NCI-H2196 treated with DMSO at 0.1 percent for 48 hours (cell line): Measurements from ENCODE around the gene GGA1.
"Not testable (repeated sequence)": the region's sequence is repeated elsewhere in the genome, so short reads cannot be mapped to it uniquely, and the experiment has no call there.

Experiments
- DNase-seq: peaks from one replicate; lab custom pipeline; 2025; ENCODE audit not compliant: unreplicated experiment; lab: John Stamatoyannopoulos, UW

Gene GGA1

GRCh38 chr22:37647928-37648327 lies 39.3 kb downstream of the GGA1 start:
- no peak for DNase-seq

DNA sequence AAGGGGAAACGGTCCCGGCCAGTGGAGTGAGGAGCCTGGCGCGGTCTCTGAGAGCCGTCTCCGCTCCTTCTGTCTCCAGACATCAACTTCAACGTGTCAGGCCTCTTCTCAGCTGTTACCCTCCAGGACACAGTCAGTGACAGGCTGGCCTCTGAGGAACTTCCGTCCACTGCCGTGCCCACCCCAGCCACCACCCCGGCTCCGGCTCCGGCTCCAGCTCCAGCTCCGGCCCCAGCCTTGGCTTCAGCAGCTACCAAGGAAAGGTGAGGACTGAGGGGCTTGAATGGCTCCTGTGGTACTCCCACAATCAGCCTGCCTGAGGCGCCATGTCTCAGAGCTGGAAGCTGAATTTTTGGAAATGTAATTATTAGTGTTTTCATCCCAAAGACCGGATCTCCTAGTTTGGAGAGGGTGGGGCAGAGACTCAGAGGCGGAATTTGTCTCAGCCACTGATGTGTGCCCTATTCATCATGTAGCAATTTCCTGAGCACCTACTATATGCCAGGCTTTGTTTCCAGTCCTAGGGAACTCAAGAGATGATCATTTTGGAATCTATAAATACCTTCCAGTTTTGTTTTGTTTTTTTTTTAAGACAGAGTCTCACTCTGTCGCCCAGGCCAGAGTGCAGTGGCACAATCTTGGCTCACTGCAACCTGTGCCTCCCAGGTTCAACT lies 42.0 kb downstream of the GGA1 start:
- no peak for DNase-seq

DNA sequence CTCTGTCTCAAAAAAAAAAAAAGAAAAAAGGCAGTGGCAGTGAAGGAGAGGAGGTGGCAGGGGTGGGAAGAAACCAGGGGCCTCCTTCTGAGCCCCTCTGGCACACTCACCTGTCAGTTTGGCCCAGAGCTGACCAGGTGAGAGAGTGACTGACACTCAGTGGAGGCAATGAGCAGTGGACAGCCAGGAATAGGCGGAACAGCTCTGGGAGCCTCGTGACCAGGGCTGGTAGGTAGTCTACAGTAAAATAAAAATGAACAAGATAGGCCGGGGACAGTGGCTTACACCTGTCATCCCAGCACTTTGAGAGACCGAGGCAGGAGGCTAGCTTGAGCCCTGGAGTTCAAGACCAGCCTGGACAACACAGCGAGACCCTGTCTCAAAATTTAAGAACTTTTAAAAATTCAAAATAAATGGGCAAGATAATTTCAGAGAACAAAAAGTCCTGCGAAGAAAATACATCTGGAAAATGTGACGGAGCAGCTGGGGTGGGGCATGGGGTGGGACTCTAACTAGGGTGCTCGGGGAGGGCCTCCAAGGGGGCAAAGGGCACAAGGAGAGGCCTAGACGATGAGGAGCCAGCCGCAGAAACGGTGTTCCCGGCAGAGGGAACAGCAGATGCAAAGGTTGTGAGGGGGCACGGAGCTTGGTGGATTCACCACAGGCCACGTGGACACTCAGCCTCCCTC lies 46.1 kb downstream of the GGA1 start:
- no peak for DNase-seq

DNA sequence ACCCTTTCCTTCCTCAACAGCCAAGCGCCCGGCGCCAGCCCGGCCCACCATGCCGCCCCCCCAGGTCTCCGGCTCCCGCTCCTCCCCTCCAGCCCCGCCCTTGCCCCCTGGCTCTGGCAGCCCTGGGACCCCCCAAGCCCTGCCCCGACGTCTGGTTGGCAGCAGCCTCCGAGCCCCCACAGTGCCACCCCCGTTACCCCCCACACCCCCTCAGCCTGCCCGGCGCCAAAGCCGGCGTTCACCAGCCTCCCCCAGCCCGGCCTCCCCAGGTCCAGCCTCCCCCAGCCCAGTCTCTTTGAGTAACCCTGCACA lies 46.6 kb downstream of the GGA1 start:
- no peak for DNase-seq

- DNase-seq: not testable (repeated sequence)
Measured at GRCh38 chr22:37656583-37656982, 47.9 kb downstream of the GGA1 start.

DNA sequence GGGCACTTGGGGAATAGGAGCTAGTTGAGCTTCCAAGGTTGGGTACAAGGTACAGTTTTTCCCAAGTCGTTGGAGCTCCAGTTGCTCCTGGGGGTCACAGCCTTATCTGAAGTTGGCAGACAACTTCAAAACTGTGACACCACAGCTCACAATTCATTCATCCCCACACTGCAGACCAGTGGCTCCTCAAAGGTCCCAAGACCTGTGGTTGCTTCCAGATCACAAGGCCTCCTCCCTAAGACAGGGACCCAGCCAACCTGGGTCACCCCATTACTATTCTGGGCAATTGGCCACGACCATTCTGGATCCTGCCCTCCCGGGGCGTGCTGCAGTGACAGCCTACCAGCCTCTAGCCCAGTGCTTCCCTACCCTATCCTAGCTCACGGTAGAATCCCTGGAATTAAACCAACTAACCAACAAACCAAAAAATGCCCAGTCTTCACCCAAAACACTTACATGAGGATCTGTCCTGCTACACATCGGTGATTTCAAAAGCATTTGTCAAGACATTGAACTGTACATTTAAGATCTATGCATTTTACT lies 49.0 kb downstream of the GGA1 start:
- no peak for DNase-seq

GRCh38 chr22:37658133-37659065 lies 49.8 kb downstream of the GGA1 start, which contains the start of gene PDXP:
TSS of gene PDXP (plus strand) at chr22:37658723. CDS start at chr22:37658783, 60 bp downstream.
- peak; percentile 95 for DNase-seq

DNA sequence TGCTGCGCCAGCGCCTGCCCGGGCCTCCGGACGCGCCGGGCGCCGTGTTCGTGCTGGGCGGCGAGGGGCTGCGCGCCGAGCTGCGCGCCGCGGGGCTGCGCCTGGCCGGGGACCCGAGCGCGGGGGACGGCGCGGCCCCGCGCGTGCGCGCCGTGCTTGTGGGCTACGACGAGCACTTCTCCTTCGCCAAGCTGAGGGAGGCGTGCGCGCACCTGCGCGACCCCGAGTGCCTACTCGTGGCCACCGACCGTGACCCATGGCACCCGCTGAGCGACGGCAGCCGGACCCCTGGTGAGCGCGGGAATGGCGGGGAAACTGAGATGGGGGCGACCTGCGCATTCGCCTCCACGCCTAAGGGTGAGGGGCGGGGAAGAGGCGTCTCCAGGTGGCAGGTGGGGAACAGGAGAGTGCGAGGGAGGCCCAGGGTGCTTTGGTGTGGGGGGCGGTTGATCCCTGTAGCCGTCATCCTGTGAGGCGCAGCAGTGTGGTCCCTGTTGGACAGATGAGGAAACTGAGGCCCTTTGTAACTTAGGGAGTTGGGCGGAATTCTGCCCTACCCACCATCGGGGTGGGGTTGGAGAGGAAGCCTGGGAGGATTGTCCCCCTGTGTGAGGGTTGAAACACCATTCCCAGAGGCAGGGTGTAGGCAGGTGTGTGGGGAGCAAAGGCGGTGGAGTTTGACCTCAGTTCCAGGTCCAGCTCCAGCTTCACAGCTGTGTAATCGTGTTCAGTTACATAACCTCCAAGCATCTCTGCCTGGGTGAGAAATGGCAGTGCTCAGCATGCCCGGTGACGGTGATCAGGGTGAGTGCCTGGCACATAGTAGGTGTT lies 50.6 kb downstream of the GGA1 start:
- no peak for DNase-seq

GRCh38 chr22:37659897-37660708 lies 51.5 kb downstream of the GGA1 start:
- no peak for DNase-seq

DNA sequence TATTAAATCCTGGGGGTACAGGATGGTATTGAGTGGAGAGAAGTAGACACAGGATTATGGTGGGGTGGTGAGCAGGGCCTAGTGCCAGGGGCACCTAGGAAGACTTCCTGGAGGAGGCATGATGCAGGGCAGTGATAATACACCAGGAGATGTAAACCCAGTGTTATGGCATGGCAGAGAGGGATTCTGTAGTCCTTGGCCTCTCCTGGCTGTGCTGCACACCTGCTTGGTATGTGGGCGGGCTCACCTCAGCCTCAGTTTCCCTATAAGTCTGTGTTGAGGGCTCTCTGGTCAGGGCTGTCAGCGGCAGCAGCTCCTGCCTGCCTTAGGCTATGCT lies 52.0 kb downstream of the GGA1 start:
- DNase-seq: no peak

- DNase-seq: no peak
Measured at GRCh38 chr22:37661160-37661924, 52.7 kb downstream of the GGA1 start.

DNA sequence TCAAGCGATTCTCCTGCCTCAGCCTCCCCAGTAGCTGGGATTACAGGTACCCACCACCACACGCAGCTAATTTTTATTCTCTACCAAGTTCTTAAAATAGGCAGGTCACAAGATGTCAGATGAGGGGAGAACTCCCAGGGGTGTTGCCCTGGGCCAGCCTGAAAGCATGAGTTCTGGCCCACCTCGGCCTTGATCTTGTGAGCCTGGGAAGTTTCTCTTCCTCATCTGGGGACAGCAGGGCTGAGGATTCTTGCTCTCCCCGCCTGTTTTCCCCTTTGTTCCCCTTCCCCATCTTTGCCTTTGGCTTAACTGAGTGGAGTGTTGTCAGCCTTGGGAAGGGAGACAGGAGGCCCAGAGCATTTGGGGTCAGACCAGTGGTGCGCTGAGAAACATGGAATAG lies 53.4 kb downstream of the GGA1 start:
- no peak for DNase-seq

- no peak for DNase-seq
Measured at GRCh38 chr22:37663521-37664140, 55.0 kb downstream of the GGA1 start.

GRCh38 chr22:37664249-37665101 lies 55.8 kb downstream of the GGA1 start:
- DNase-seq: no peak

GRCh38 chr22:37665487-37665886 lies 56.9 kb downstream of the GGA1 start:
- no peak for DNase-seq

DNA sequence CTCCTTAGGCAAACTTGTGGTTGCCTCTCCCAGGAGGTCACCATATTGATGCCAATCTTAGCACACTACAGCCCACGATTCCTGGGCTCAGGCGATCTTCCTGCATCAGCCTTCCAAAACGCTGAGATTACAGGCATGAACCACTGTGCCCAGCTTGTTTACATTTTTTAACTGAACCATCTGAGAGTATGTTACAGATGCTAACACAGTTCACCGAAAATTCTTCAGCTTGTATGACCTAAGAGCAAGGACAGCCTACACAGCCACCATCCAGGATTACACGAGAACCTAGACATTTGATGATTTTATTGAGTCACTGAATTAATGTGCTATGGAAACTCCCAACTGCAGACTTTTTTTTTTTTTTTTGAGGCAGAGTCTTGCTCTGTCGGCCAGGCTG lies 61.0 kb downstream of the GGA1 start:
- DNase-seq: no peak

GRCh38 chr22:37672206-37672919 lies 63.7 kb downstream of the GGA1 start:
- no peak for DNase-seq
